ENCODE data around the gene SPATC1L.

SPATC1L gene

GRCh38 chr21:46130831-46131587, 53.2 kb downstream of the SPATC1L start:
- DNase-seq (ENCODE audit: low spot score) = no peak

GRCh38 chr21:46129846-46130651, 54.2 kb downstream of the SPATC1L start:
- DNase-seq (ENCODE audit: low spot score) = no peak

GRCh38 chr21:46128933-46129571, 55.2 kb downstream of the SPATC1L start:
- DNase-seq (ENCODE audit: low spot score) = no peak

GRCh38 chr21:46128106-46128932, 55.9 kb downstream of the SPATC1L start:
- no peak for DNase-seq (ENCODE audit: low spot score)

GRCh38 chr21:46127239-46128105, 56.8 kb downstream of the SPATC1L start:
- DNase-seq (ENCODE audit: low spot score) = no peak

- DNase-seq (ENCODE audit: low spot score) = no peak
Measured at GRCh38 chr21:46126309-46127238, 57.7 kb downstream of the SPATC1L start.

- no peak for DNase-seq (ENCODE audit: low spot score)
Measured at GRCh38 chr21:46125846-46126301, 58.4 kb downstream of the SPATC1L start.

GRCh38 chr21:46124926-46125845, 59.1 kb downstream of the SPATC1L start:
- no peak for DNase-seq (ENCODE audit: low spot score)

GRCh38 chr21:46124083-46124925, 60.0 kb downstream of the SPATC1L start:
- DNase-seq (ENCODE audit: low spot score) = no peak

GRCh38 chr21:46122758-46123683, 61.2 kb downstream of the SPATC1L start:
- DNase-seq (ENCODE audit: low spot score) = no peak

- DNase-seq (ENCODE audit: low spot score) = peak; percentile 29
Measured at GRCh38 chr21:46122237-46122671, 62.0 kb downstream of the SPATC1L start.

- DNase-seq (ENCODE audit: low spot score) = no peak
Measured at GRCh38 chr21:46121286-46122221, 62.7 kb downstream of the SPATC1L start.

- DNase-seq (ENCODE audit: low spot score) = no peak
Measured at GRCh38 chr21:46120301-46121285, 63.7 kb downstream of the SPATC1L start.

GRCh38 chr21:46119637-46120271, 64.5 kb downstream of the SPATC1L start:
- DNase-seq (ENCODE audit: low spot score) = no peak

Measured in RKO (cell line).